ENCODE measurements around the gene IL1RN.
A peak's percentile ranks its signal among the peaks of the same experiment; 100 is the strongest.

The IL1RN gene

DNA sequence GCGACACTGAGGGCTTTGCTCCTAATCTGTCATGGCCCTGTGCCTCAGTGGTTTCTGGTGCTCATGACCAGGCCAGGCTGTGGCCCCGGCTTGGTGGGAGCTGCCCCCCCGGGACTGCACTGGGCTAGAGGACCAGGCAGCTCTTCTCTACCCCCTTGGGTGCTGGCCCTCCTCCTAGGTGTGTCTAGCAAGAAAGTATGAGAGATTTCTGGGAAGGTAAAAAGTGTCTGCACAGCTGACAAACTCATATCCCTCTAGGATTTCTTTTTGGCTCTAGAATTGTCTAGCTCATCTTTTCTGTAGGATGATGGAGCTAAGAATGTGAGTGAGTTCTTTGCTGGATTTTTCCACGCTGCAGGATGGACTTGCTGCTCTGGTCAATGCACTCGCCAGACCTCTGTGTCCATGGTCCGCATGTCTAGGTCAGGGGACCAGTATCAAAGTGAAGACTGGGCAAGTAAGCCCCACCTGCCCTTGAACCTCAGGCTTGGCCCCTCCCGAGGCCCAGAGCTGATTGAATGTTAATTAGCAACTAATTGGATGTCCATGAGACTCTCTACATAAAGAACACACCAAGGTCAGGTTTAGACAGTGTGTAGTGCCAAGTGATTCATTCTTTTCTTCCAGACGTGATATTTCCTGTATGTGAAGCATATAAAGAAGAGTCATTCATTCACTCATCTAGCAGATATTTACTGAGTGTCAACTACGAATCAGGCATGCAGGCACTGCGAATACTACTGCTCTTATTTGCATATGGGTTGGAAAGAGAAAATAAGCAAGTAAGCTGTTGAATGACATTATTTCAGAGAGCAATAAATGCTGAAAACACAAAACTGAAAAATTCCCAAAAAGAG is 30.7 kb downstream of the IL1RN start:
- DNase-seq = no peak

DNA sequence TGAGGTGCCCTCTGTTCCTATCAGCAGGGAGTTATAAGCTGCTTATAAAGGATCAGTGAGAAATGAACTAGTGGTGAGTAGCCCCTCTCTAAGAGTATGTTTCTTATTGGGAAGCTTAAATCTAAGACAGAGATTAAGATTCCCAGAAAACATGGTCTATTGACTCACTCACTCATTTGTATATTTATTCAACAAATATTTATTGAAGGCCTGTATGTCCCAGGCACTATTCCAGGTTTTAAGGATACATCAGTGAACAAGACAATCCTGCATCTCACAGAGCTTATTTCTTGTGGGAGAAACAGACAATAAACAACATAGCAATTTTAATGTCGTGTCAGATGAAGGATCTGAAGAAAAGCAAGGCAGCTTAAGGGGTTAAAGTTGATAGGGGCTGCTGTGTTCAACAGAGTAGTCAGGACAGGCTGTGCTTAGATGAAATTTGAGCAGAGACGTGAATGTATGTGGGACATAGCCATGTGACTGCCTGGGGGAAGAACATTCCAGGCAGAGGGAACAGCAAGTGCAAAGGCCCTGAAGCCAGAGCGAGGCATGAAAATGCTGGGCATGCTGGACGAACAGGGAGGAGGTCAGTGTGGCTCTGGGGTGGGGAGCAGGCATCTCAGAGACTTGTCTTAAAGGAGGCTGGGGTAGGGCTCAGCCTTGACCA is 31.6 kb downstream of the IL1RN start:
- DNase-seq = no peak

DNA sequence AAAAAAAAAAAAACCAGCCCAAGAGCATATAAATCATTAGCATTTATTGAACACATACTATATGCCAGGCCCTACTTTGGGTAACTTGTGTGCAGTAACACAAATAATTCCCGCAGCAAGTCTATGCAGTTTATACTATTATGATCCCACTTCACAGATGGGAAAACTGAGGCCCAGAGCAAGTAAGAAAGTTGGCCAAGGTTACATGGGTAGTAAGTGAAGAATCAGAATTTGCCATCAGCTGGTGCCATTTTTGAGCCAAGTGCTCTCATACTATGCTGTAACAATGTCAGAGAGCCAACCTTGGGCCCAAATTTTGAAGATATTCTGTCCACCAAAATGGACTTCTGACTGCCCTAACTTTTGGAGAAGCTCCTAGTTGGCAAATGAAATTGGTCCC is 32.9 kb downstream of the IL1RN start:
- DNase-seq = no peak

DNA sequence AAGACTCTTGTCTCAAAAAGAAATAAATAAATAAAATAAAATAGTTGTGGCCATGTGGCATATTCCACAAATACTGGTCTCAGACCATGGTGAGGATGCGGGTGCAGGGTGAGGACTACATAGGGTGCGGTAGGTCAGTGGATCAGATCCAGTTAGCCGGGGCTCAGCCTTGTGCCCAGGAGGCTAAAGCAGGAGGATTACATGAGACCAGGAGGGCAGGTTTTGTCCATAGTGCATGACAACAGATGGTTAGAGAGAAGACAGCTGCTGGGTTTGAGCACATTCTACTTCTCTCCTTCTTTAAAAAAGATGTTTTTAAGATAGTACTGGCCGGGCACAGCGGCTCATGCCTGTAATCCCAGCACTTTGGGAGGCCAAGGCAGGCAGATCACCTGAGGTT is 33.6 kb downstream of the IL1RN start:
- DNase-seq = no peak

DNA sequence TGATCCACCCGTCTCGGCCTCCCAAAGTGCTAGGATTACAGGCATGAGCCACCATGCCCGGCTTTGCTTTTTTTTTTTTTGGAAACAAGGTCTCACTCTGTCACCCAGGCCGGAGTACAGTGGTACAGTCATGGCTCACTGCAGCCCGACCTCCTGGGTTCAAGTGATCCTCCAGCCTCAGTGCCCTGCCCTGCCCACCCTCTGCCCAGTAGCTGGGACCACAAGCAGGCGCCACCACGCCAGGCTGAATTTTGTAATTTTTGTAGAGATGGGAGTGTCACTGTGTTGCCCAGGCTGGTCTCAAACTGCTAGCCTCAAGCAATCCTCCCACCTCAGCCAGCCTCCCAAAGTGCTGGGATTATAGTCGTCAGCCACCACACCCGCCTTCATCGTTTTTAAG is 34.8 kb downstream of the IL1RN start:
- DNase-seq = no peak

DNA sequence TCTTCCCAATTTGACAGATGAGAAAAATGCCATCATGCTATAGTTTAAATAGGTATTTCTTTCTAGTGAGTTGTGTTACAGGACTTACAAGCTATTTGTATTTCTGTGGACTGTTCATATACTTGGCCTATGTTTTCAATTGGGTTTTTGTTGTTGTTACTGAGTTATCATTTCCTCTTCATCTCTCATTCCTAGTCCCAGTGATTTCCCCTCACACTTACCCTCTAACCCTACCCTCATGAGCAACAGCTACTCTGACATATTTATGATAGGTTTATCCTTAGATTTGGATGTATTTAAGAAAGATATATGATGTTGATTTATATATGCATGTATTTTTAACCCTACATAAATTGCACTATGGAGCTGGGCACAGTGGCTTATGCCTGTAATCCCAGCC is 35.5 kb downstream of the IL1RN start:
- no peak for DNase-seq

DNA sequence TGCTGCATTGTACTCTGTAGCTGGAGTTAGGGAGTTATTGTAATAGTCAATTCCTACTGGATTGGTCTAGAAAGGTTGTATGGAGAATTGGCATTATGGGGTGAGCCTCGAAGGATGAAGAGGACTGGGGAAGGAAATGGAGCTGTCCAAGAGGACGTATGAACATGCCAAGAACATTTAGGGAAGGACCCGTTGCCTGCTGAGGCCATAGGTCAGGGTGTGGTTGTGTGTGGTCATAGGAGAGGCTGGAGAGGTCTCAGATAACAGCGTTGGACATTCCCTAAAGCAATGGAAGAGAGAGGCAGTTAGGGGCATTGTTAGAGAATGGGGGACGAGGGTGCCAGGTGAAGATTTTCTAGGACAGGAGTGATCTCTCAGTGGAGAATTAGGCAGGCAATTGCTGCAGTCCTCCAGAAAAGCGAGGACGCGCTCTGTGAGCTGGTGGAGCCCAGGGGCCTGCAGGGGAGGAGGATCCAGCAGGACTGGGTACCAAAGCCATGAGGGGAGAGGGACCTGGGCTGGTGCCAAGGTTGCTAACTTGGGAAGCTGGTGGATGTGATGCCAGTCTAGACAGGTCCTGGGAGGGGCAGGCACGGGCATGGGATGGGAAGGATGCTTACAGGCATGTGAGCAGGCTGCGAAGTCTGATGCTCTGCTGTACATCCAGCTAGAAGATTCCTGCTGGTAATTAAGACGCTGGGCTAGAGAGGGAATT is 37.0 kb downstream of the IL1RN start:
- no peak for DNase-seq

DNA sequence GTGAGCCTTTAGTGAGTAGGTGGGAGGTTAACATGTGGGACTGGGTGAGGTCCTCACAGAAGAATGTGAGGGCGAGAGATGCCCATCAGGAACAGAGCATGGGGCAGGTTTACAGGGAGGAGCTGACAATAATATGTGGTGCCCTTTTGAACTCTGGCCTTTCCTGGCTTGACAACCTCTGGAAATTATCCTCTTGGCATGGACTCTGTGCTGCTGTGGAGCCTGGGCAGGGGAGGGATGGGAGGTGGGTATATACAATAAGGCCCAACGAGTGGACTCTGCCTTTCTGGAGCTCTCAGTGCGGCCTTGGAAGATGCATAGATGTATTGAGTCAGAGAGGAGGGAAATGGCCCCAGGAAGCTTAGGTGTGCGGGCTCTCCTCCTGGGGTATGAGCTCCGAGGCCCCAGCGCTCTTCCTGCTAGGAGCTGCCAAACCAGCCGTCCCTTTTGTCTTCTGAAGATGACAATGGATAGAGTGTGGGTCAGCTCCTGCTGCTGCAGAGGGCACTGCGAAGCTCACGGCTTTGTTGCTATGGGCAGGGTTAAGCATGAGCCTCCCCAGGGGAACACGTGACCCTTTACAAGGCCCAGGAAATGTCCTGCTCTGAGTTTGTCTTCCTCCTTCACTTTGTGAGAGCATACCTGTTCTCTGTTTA is 37.7 kb downstream of the IL1RN start:
- DNase-seq = no peak

DNA sequence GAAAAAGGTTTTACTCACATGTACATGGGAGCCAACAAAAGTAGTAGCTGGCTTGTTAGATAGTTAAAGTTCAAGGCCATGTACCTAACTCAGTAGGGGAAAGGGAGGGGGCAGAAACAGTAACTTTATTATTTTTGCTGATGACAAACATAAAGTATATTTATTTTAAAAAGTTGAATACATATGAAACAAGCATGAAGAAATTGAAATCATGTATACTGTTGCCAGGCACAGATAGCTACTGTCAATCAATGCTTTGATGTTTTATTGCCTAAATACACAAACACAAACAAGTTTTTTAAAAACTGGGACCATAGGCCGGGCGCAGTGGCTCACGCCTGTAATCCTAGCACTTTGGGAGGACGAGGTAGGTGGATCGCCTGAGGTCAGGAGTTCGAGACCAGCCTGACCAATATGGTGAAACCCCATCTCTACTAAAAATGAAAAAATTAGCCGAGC is 38.8 kb downstream of the IL1RN start:
- DNase-seq = no peak

DNA sequence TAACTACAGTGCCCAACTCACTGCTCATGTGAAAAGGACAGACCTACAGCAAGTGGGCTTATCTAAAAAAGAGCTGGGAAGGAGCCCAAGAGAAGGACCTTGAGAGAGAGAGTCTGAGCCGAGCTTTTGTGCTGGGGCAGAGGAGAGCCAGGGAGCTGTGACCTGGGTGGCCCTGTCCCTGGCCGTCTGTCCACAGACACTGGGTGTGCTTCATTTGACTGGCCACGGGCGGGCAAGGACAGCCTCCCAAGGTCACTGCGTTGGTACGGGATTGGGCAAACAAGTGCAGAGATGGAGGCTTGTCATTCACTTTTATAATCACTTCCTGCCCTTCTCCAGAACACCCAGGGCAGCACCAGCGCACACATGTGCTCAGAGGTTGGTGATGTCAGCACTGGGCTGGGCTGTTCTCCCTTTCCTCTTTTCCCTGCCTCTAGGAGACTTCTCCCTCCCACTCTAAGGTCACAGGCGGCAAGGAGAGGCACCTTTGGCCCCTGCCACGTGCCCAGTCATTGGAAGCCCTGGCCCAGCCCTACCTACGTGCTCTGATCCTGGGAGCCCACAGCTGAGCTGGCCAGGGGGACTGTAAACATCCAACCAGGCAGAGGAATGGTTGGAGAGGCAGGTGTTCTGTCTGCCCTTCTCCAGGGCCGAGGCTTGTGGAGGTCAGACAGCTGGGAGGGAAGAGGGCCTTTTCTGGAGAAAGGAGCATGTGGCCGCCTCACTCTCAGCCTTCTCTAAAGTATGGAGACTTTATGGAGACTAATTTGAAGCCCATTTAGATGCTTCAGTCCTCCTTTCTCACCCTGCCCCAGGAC is 39.9 kb downstream of the IL1RN start:
- peak; percentile 62 for DNase-seq

DNA sequence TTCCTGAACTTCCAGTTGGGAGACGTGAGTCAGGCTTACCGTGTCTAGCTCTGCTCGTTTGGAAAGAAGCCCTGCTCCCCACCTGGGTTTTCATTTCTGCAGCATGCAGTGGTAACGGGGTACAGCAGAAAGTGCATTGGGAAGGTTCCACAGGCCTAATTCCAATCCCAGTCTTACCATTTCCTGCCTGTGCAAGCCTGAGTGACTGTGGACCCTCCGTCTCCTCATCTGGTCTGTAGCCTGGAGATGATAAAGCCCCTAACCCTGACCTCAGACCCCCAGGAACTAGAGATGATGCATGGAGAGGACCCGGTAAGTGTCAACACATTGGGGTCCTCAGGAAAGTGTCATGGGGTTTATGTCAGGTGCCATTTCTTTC is 40.6 kb downstream of the IL1RN start:
- no peak for DNase-seq

DNA sequence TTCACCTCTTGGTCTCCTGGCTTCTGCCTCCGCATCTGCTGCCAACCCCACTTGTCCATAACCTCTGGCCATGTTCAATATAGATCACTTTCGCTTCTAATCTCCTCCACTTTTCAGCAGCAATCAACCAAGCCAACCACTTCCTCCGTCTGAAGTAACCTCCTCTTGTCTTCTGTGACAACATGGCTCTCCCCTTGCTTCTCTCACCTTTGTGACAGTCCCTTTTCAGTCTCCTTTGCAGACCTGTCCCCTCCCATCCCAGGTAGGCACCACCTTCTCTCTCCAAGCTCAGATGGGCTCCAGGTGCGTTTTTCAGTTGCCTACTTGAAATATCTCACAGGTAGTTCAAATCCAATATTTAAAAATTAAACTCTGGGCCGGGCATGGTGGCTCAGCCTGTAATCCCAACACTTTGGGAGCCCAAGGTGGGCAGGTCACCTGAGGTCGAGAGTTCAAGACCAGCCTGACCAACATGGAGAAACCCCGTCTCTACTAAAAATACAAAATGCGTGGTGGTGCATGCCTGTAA is 41.7 kb downstream of the IL1RN start:
- DNase-seq = peak; percentile 17

DNA sequence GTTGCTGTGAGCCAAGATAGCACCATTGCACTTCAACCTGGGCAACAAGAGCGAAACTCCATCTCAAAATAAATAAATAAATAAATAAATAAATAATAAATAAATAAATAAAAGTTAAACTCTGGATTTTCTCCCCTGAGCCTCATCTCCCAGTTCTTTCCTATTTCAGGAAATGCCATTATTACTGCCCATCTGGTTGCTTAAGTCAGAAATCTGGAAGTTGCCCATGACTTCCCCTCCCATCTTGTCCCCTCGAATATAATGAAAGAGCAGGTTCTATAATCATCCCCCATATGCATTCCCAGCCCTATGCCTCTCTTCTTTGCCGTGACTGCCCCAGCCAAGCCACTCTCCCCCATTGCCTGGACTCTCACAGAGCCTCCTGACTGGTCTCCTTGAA is 42.2 kb downstream of the IL1RN start:
- DNase-seq = no peak

DNA sequence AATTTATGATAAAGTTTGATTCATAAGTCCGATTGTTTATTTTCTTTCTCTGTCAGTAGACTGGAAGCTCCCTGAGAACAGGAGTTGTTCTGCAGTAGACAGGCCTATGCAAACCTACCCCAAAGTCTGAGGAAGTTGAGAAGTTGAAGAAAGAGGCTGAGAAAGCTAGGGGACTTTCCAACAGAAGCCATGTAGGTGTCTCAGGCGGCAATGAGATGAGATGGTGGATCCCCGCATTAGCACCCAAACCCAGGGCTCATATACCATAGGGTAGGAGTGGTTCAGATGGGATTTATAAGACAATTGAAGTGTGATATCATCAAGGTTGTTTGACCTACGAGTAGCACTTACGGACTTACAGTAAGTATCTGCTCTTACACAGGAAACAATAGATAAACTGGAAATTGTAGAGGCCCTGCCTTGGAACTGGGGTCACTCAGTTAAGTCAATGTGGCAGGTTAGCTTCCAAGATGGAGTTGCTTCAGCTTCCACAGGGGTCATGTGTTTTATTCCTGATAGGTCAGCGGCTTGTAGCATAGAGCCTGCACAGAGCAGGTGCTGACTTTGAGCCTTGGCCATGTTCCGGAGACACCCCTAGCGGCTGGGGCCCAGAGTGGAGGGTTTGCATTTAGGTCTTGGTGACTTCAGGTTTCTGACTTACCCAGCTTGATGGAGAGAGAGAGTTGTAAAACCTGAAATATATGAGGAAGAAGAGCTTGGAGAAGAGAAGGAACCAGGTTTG is 44.1 kb downstream of the IL1RN start:
- peak; percentile 8 for DNase-seq

DNA sequence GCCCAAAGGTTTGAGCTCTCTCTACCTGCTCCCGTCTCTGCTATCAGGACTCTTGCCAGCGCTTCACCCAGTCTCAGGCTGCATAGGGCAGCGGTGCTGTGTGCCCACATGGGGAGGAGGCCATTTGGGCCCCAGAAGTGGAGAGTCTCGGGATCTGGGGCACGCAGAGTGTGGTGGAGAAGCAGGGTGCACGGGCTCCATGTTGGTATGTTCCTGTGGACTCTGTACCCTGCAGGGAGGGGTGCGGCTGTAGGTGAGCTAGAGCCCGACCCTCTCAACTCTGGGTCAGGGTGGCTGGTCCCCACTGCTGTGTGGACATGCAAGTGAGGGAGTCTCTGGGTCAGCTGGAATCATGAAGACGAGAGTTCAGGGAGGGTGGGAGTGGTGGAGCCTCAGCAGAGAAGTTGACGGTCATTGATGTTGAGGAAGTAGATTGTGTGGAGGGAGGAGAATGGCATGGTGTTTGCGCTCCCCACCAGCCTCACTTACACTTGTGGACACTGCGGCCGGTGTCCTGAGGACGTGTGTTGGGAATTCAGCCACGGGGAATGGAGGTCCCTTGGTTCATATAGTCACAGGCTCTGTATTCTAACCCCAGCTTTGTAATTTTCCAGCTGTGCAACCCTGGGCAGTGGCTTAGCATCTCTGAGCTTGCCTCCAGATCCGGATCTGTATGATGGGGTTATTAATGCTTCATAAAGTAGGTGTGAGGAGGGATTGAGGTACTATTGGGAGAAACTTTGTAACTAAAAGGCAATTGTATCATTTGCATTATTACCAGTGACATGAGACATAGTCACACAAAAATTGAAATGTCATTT is 45.5 kb downstream of the IL1RN start:
- no peak for DNase-seq

DNA sequence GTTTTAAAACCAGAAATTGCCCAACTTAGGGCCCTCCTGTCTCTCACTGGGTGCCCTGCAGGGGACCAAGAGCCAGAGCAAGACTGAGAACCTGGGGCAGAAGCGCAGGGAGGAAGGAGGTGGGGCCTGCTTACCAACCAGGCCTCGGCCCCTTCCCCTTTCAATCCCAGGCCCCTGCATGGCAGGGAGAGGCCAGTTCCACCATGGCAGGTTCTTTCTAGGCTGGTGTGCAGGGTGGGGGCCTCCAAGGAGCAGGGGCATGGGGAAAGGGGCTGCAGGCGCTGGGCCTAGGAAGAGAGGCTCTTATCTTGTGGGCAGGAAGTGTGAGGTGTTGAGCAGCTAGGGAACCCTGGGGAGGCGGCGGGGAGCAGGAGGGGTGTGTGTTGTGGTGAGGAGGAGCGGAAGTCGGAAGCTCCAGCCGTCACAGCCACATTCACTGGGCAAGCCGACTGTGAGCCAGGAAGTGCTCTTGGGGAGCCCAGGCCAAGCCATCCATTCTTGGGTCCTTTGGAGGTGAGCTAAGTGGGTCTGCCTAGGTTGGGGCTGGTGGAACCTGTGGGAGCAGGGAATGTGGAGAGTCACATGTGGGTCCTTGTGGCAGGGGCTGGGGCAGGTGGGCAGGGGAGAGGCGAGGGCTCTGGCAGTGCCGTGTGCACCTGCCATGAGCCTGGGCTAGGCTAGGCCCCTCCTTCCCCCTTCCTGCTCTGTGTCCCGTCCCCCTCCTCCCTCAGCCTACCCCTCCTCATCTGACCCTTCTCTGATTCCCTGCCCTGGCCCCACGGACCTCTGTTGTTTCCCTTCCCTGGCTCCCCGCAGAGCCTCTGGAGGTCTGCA is 46.4 kb downstream of the IL1RN start, which contains the start of gene PSD4:
TSS of gene PSD4 (plus strand) at position 430 of the 834 bp plus-strand sequence. CDS start 8,486 bp downstream, outside the sequence.
- peak; percentile 93 for DNase-seq

DNA sequence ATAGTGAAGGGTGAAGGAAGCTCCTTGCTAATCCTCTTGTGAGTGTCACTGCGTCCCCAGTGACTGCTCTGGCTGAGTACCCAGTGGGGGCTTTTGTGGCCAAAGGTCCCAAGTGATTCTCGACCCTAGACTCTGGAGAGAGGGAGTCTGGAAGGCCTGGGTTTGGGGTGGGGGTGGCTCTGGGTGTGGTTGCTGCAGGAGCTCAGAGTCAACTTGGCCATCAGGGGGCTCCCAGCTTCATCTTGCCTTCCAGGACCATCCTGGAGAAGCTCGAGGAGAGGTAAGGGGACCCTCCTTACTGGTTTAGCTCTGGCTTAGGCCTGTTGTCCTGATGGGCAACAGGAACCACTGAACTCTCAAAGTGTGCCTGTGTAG is 47.0 kb downstream of the IL1RN start:
- DNase-seq = no peak

DNA sequence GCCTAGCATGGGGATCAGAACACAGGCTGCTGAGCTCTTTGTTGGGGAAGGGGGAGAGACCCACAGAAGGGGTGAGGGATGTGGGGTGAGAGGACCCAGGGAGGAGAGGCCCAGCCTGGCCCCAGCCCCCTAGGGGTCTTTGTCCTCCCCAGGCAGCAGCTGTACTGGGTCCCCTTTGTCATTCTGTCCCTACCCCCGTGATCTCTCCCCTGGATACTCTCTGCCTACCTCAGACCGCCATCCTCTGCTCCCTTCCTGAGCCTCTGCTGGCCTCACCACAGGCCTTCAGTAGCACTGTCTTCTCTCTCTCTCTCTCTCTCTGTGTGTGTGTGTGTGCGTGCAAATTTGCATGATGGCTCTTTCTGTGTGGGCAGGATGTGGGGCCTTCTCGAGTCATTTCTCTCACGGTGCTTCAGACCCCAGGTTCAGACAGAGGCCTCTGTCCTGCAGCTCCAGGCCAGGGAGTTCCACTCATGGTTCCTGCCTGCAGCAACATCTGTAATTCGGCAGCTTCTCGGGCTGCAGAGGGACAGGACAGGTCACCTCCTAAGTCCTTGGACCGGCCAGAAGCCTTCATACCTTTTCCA is 47.7 kb downstream of the IL1RN start:
- peak; percentile 73 for DNase-seq

All from activated CD4-positive, alpha-beta T cell treated with anti-CD3 and anti-CD28 coated beads for 48 hours (primary cell).